HEK293 (cell line): Measurements from ENCODE around the gene OBP2B.

Source experiments
- CTCF ChIA-PET: fragments of 350-600 bp; formaldehyde crosslinking; extraction: SDS; loops from one replicate; lab custom pipeline; 2021; ENCODE audit warnings: antibody characterized with exemption; lab: Yijun Ruan, JAX
- POLR2A ChIA-PET: fragments of 300-600 bp; formaldehyde crosslinking; extraction: SDS; loops from one replicate; lab custom pipeline; 2020; ENCODE audit warnings: antibody characterized with exemption, inconsistent platforms; lab: Yijun Ruan, JAX
- H3K27ac ChIP-seq: fragments of 200-500 bp; sonication (Bioruptor generic); 2 replicates; pipeline ENCODE4 v1.5.1; 2014; ENCODE audit warnings: low read depth, low read length, control low read depth, inconsistent platforms; ENCODE audit errors: extremely low read depth
- H3K36me3 ChIP-seq, 2 experiments: fragments of 200-500 bp in 1 of 2; sonication (Bioruptor generic) in 1 of 2; 1 replicate in 1 of 2; 2 replicates in 1 of 2; pipeline ENCODE4 v1.5.1; 2014 to 2017; ENCODE audit warnings: inconsistent platforms in 2 of 2, low read length in 2 of 2; ENCODE audit not compliant: control insufficient read depth in 2 of 2, insufficient read depth in 1 of 2
- H3K4me1 ChIP-seq: fragments of 200-500 bp; sonication (Bioruptor generic); 2 replicates; pipeline ENCODE4 v1.5.1; 2014; ENCODE audit warnings: mild to moderate bottlenecking, low read length, inconsistent platforms; ENCODE audit not compliant: control insufficient read depth, insufficient read depth
- H3K4me3 ChIP-seq: 2 replicates; pipeline ENCODE4 v1.5.1; 2011; ENCODE audit warnings: low read depth, mild to moderate bottlenecking, control low read depth, low read length, moderate library complexity
- H3K9me3 ChIP-seq: fragments of 200-500 bp; sonication (Bioruptor generic); 2 replicates; pipeline ENCODE4 v1.5.1; 2014; ENCODE audit warnings: low read depth, low read length, inconsistent platforms; ENCODE audit not compliant: control insufficient read depth, insufficient read depth
- GLIS1 ChIP-seq: fragments of 450-650 bp; formaldehyde crosslinking; IDR thresholded peaks from 2 replicates; pipeline ENCODE4 v1.5.1; 2016; ENCODE audit warnings: missing biosample characterization, missing genetic modification characterization
- GLIS2 ChIP-seq: fragments of 450-650 bp; formaldehyde crosslinking; IDR thresholded peaks from 2 replicates; pipeline ENCODE4 v1.5.1; 2016; ENCODE audit warnings: missing biosample characterization, missing genetic modification characterization
- KLF1 ChIP-seq: fragments of 450-650 bp; formaldehyde crosslinking; IDR thresholded peaks from 2 replicates; pipeline ENCODE4 v1.5.1; 2016; ENCODE audit warnings: missing biosample characterization, missing genetic modification characterization
- KLF17 ChIP-seq: fragments of 450-650 bp; formaldehyde crosslinking; IDR thresholded peaks from 2 replicates; pipeline ENCODE4 v1.5.1; 2016; ENCODE audit warnings: missing biosample characterization, missing genetic modification characterization
- RBAK ChIP-seq: fragments of 450-650 bp; formaldehyde crosslinking; IDR thresholded peaks from 2 replicates; pipeline ENCODE4 v1.5.1; 2016; ENCODE audit warnings: missing biosample characterization, missing genetic modification characterization
- SALL2 ChIP-seq: fragments of 450-650 bp; formaldehyde crosslinking; IDR thresholded peaks from 2 replicates; pipeline ENCODE4 v1.5.0; 2017; ENCODE audit warnings: missing biosample characterization, mild to moderate bottlenecking, missing genetic modification characterization, borderline replicate concordance
- SCRT1 ChIP-seq: fragments of 450-650 bp; formaldehyde crosslinking; IDR thresholded peaks from 2 replicates; pipeline ENCODE4 v1.5.1; 2016; ENCODE audit warnings: missing biosample characterization, missing genetic modification characterization, borderline replicate concordance
- ZNF280C ChIP-seq: fragments of 450-650 bp; formaldehyde crosslinking; IDR thresholded peaks from 2 replicates; pipeline ENCODE4 v1.5.1; 2016; ENCODE audit warnings: missing biosample characterization, missing genetic modification characterization
- ZNF280D ChIP-seq: fragments of 450-650 bp; formaldehyde crosslinking; IDR thresholded peaks from 2 replicates; pipeline ENCODE4 v1.5.1; 2016; ENCODE audit warnings: missing biosample characterization, missing genetic modification characterization
- ZNF292 ChIP-seq: fragments of 450-650 bp; formaldehyde crosslinking; IDR thresholded peaks from 2 replicates; pipeline ENCODE4 v1.5.1; 2016; ENCODE audit warnings: low read depth, missing biosample characterization, missing genetic modification characterization, borderline replicate concordance
- ZNF518A ChIP-seq: fragments of 450-650 bp; formaldehyde crosslinking; conservative IDR thresholded peaks from 2 replicates; pipeline ENCODE4 v1.5.1; 2016; ENCODE audit warnings: low read depth, missing biosample characterization, missing genetic modification characterization
- ZNF626 ChIP-seq: fragments of 450-650 bp; sonication (Bioruptor Pico); formaldehyde crosslinking; IDR thresholded peaks from 2 replicates; pipeline ENCODE4 v1.5.1; 2018; ENCODE audit warnings: missing biosample characterization, missing genetic modification characterization, inconsistent platforms
- ZNF629 ChIP-seq: fragments of 450-650 bp; formaldehyde crosslinking; IDR thresholded peaks from 2 replicates; pipeline ENCODE4 v1.5.1; 2017; ENCODE audit warnings: missing biosample characterization, missing genetic modification characterization
- ZNF658 ChIP-seq: fragments of 450-650 bp; formaldehyde crosslinking; IDR thresholded peaks from 2 replicates; pipeline ENCODE4; 2016; ENCODE audit warnings: missing biosample characterization, missing genetic modification characterization
- ZNF670 ChIP-seq: fragments of 450-650 bp; formaldehyde crosslinking; IDR thresholded peaks from 2 replicates; pipeline ENCODE4 v1.5.1; 2016; ENCODE audit warnings: missing biosample characterization, missing genetic modification characterization, low read depth
- ZNF704 ChIP-seq: fragments of 450-650 bp; formaldehyde crosslinking; IDR thresholded peaks from 2 replicates; pipeline ENCODE4 v1.5.1; 2016; ENCODE audit warnings: missing biosample characterization, missing genetic modification characterization
- ZSCAN16 ChIP-seq: fragments of 450-650 bp; formaldehyde crosslinking; IDR thresholded peaks from 2 replicates; pipeline ENCODE4 v1.5.1; 2016; ENCODE audit warnings: missing biosample characterization, missing genetic modification characterization
- ZSCAN18 ChIP-seq: fragments of 450-650 bp; formaldehyde crosslinking; IDR thresholded peaks from 2 replicates; pipeline ENCODE4 v1.5.1; 2016; ENCODE audit warnings: missing biosample characterization, missing genetic modification characterization
- ZXDB ChIP-seq: fragments of 450-650 bp; formaldehyde crosslinking; IDR thresholded peaks from 2 replicates; pipeline ENCODE4 v1.5.1; 2016; ENCODE audit warnings: missing biosample characterization, missing genetic modification characterization

Gene OBP2B

GRCh38 chr9:133253268-133253667, 44.2 kb upstream of the OBP2B start:
- POLR2A ChIA-PET: no interaction called here
- no peak for TF ChIP-seq ZNF626 (tag by site-specific recombination)
- TF ChIP-seq ZXDB (tag by site-specific recombination): no peak
- no peak for TF ChIP-seq ZNF629 (tag by site-specific recombination)
- no peak for TF ChIP-seq ZSCAN18 (tag by site-specific recombination)
- no peak for TF ChIP-seq SALL2 (tag by site-specific recombination)
- no peak for TF ChIP-seq ZNF518A (tag by site-specific recombination)
- TF ChIP-seq GLIS2 (tag by site-specific recombination): no peak
- no peak for TF ChIP-seq RBAK (tag by site-specific recombination)
- Histone ChIP-seq H3K4me3 (no peak overlapping the region), H3K27ac (no peak overlapping the region), H3K9me3 (no peaks in the 10 kb centered on the region), H3K36me3 (no peaks in the 10 kb centered on the region), H3K4me1 (no peaks in the 10 kb centered on the region)
- CTCF ChIA-PET: interaction anchor here (1.9 kb wide), 1 partner anchor 14 kb away, joined by 6 read pairs; no protein-coding TSS in a partner anchor

- ChIA-PET CTCF (interaction anchor here (0.5 to 1.9 kb wide), 3 partner anchors 13 to 280 kb away, joined by 3 to 6 read pairs (median 3); no protein-coding TSS in a partner anchor), POLR2A (no interaction called here)
- no peak overlapping the region for H3K27ac ChIP-seq
- no peaks in the 10 kb centered on the region for H3K9me3 ChIP-seq
- H3K4me3 ChIP-seq: no peak overlapping the region
- H3K36me3 ChIP-seq: no peaks in the 10 kb centered on the region
- H3K4me1 ChIP-seq: no peaks in the 10 kb centered on the region
- TF ChIP-seq ZNF658 (tag by site-specific recombination): no peak
- no peak for TF ChIP-seq ZSCAN16
- no peak for TF ChIP-seq SCRT1
- no peak for TF ChIP-seq GLIS1 (tag by site-specific recombination)
- peak; percentile 83 for TF ChIP-seq KLF1 (tag by site-specific recombination)
- no peak for TF ChIP-seq ZNF670 (tag by site-specific recombination)
- no peak for TF ChIP-seq ZNF292 (tag by site-specific recombination)
- peak; percentile 46; the same call in 1 of the 2 replicates for TF ChIP-seq KLF17 (tag by site-specific recombination)
- TF ChIP-seq ZNF280D (tag by site-specific recombination): no peak
- no peak for TF ChIP-seq ZNF280C
- TF ChIP-seq ZNF704 (tag by site-specific recombination): no peak
Observed at GRCh38 chr9:133252301-133253020, 43.4 kb upstream of the OBP2B start.
